Measurements from ENCODE around the gene DAB2IP.
"Not testable (repeated sequence)": the region's sequence is repeated elsewhere in the genome, so short reads cannot be mapped to it uniquely, and the experiment has no call there.

The DAB2IP gene

GRCh38 chr9:121651295-121652020, at the start of gene DAB2IP:
Gene DAB2IP, plus strand, starts transcription at chr9:121651634. Its CDS starts 142 bp downstream, at chr9:121651776.
- no peak for DNase-seq

DNA sequence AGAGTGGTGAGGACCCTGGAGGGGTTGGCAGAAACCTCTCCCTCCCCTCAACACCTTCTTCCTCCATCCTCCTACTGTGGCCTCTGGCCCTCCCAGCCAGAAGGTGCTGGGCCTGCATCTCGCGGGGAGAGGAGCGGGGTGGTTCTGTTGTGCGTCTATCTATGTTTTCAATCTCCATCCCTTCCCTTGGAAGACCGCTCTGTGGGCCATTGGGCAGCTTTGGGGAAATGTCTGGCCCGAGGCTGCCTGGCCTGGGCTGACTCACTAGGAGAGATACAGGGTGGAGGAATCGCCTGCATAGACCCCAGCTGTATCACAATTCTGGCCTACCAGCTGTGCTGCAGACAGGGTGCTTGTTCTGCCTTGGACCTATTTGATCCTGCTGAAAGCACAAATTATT, 48.4 kb upstream of the DAB2IP start:
- no peak for DNase-seq

DNA sequence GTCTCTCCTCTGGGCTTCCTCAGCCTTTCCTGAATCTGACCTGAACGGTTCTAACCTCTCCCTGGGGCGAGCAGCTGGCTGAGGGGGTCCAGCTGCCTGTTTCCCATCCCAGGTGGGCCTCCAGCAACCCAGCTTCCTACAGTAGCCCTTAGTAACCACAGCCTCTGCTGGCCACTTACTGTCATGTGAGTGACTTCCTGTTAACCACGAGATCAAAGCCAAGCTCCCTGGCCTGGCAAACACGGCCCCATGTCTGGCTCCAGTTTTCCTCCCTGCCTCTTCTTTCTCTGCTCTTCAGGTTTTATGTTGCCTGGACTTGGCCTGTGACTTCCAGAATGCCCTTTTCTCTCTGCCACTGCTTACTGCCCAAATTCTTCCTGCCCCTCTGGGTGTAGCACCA, 47.2 kb upstream of the DAB2IP start:
- no peak for DNase-seq

DNA sequence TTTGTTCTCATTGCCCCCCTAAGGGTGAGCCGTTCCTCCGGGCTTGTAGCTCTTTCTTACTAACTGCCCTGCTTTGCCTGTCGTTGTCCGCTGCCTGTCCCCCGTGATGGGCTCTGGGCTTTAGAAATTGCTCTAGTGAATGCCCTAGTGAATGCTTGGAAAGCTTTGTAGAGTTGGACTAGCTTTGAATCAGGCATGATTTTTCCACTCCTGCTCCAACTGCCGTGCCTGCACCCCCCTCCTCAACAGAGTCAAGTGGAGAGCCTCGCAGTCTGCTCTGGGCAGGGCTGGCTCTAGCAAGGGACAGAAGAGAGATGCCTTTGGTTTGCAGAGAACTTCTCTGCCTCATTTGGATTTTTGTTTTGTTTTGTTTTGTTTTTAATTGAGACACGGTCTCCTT, 46.8 kb upstream of the DAB2IP start:
- no peak for DNase-seq

GRCh38 chr9:121607434-121608167, 43.8 kb upstream of the DAB2IP start:
- no peak for DNase-seq

GRCh38 chr9:121608168-121608853, 43.1 kb upstream of the DAB2IP start:
- no peak for DNase-seq

DNA sequence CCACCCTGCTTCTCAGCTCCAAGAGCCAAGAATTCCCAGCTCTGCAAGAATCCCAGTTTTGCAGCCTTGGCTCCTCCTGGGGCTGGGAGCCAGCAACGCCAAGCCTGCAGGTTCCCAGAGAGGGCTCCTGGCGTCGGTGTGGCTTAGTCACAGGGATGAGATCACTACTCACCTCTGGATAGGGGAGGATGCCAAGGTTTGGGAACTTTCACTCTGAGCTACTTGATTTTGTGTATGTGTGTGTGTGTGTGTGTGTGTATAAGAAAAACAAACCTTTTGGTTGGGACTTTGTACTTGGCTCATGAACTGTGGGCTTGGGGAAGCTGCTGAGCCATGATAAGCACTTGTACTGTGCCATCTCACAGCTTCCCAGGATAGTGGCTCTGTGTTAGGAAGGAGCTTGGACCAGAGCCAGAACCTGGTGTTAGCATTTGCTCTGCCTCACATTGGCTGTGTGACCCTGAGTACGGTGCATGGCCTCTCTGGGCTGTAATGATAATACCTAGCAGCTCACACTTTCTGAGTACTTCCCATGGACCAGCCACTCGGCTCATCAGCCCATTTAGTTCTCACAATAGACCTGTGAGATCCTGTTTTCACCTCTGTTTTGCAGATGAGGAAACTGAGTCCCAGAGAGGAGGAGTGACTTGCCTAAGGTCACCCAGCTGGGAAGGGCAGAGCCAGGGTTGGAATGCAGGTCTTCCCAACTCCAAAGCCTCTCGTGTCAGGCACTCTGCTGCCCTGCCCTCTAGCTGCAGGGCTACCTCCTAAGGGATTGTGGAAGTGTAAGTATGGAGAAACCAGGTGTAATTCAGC, 41.4 kb upstream of the DAB2IP start:
- DNase-seq, result no peak

DNA sequence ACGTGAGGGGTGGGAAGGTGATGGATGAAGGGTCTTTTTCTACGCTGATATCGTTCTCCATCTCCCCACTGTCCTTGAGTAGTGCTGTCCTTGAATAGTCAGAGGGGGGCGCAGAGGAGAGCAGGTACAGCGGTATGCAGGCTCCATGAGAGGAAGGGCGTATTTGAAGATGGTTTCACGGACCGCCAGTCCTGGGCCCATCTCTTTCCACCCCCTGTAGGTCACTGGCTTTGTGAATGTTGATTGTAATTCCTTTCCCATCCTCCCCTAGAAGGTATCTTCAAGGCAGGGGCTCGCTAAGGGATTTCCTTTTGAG, 40.8 kb upstream of the DAB2IP start:
- DNase-seq, result no peak

GRCh38 chr9:121612511-121612998, 38.9 kb upstream of the DAB2IP start:
- no peak for DNase-seq

GRCh38 chr9:121613009-121613752, 38.3 kb upstream of the DAB2IP start:
- DNase-seq, result no peak

DNA sequence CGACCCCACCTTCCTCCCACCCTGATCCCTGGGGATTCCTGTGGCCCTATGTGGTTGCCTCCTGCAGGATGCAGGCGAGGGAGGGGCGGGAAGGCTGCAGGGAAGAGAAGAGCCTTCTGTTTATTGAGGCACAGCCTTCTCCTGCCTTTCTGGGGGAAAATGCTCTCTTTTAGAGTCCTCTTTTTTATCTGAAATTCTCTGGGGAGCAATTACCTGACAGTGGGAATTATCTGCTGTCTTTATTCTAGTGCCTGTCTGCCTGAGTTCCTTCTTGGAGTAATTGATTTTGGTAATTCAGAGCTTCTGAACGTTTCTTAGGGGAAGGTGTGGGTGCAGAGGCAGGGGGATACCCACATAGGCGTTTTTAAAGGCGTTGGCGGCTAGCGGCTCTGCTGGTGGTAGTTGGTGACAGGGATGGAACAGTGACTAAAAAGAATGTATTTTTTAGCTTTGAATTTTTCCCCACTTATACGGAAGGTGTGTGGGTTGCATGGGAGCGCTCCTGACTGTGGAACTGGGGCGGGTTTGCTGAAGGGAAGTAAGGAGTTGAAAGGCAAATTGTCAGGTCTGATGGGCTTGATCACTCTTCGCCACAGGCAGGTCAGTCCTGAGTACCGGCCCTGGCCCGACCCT, 35.2 kb upstream of the DAB2IP start:
- no peak for DNase-seq

DNA sequence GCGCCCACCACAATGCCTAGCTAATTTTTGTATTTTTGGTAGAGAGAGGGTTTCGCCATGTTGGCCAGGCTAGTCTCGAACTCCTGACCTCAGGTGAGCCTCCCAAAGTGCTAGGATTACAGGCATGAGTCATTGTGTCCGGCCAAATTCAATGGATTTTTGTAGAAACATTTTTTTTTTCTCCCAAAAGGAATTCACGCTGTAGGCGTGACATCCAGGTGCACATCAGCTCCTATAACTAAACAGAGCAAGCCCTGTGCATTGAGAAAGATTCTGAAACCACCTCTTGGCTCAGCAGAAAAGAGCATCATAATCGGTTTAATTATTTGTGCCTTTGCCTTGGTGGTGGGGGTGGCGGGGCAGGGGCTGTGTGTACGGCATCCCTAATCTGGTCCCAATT, 32.9 kb upstream of the DAB2IP start:
- DNase-seq, result no peak

- DNase-seq, result not testable (repeated sequence)
Measured at GRCh38 chr9:121618910-121619309, 32.5 kb upstream of the DAB2IP start.

- no peak for DNase-seq
Measured at GRCh38 chr9:121619545-121620324, 31.7 kb upstream of the DAB2IP start.

GRCh38 chr9:121620325-121620673, 31.1 kb upstream of the DAB2IP start:
- DNase-seq, result no peak

GRCh38 chr9:121620777-121621449, 30.5 kb upstream of the DAB2IP start:
- DNase-seq, result no peak

DNA sequence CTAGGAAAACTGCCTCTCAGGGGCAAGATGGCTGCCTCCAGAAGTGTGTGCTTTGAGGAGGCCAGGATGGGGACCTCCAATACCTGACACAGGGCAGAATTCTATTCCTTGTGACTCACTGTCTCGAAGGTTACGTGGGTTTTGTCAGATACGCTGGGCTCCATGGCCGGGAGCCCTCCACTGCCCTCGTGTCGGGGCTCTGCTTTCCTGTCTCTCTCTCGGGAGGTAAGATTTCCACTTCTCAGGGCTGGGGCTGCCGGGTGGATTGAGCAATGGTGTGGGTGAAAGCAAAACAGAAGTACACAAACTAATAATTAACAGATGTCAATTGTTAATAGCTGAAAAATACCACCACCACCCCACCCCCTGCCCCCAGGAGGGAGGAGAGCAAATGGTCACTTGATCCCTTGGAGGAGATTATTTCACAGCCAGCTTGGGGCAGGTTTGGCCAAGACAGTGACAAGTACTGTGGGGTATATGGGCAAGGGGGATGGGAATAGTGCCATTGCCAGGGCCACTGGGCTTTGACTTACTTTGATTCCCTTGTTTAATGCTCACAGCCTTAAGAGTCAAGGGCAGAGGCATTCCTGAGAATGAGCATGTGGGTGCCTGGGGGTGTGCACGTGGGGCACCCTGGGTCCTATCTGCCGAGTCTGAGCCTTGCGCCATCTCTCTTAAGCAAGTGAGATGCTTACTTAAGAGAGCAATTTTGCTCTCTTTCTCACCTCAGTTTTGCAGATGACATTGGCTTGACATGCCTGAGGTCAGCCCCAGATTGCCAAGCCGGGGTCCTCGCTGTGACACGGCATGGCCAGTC, 28.8 kb upstream of the DAB2IP start:
- DNase-seq, result no peak

DNA sequence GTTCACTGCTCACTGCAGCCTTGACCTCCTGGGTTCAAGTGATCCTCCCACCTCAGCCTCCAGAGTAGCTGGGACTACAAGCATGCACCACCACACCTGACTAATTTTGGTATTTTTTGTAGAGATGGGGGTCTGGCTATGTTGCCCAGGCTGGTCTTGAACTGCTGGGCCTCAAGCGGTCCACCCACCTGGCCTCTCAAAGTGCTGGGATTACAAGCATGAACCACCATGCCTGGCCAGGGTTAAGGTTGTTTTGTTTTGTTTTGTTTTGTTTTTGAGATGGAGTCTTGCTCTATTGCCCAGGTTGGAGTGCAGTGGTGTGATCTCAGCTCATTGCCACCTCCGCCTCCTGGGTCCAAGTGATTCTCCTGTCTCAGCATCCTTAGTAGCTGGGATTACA, 28.0 kb upstream of the DAB2IP start:
- DNase-seq, result not testable (repeated sequence)

DNA sequence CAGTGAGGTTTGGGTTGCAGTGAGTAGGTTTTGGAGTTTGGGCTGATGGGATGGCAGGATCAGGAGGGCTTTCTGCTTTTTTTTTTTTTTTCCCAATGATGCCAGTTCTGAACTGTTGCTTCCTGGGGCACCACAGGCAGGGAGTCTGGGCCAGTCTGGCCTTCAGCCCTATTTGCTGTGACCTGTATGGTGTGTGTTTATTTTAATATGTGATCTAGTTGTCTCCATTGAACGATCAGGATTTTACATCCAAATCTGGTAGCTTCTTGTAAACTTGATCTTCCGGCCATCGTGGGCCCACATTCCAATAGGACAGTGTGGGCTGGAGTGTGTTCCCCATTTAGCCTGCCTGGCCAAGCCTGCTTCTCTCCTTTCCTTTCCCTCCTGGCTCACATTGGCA, 25.8 kb upstream of the DAB2IP start:
- DNase-seq, result no peak

DNA sequence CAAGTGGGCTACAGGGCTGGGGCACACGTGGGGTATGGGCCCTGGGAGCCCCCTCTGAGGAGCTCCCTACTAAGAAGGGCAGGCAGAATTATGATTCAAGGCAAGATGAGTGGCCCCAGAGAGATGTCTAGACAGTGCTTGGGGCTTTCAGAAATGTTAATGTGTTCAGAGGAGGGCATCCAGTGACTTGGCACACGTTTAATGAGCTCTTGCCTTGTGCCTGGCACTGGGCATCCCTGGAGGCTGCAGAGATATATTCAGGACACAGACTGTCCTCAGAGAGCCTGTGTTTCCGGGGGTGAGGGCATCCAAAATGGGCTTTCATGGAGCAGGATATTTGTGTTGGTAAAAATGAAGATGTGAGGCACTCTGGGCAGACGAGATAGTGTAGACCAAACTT, 25.4 kb upstream of the DAB2IP start:
- no peak for DNase-seq
